Activated T-cell treated with anti-CD3 and anti-CD28 coated beads for 4 hours (primary cell): Measurements from ENCODE around the gene FAM200C.
A peak's percentile ranks its signal among the peaks of the same experiment; 100 is the strongest.
"Not testable (repeated sequence)": the region's sequence is repeated elsewhere in the genome, so short reads cannot be mapped to it uniquely, and the experiment has no call there.

Experiments used
- DNase-seq: peaks from one replicate; pipeline ENCODE4 v3.0.0-alpha.2; 2020

The FAM200C gene

GRCh38 chr5:160399402-160400353 is at the start of gene FAM200C:
Gene FAM200C (minus strand): TSS chr5:160400054. CDS start chr5:160395490, 4,564 bp downstream.
- DNase-seq, result peak; percentile 30

GRCh38 chr5:160449458-160449857 is 49.6 kb upstream of the FAM200C start:
- no peak for DNase-seq

- no peak for DNase-seq
Observed at GRCh38 chr5:160448886-160449285, 49.0 kb upstream of the FAM200C start.

DNA sequence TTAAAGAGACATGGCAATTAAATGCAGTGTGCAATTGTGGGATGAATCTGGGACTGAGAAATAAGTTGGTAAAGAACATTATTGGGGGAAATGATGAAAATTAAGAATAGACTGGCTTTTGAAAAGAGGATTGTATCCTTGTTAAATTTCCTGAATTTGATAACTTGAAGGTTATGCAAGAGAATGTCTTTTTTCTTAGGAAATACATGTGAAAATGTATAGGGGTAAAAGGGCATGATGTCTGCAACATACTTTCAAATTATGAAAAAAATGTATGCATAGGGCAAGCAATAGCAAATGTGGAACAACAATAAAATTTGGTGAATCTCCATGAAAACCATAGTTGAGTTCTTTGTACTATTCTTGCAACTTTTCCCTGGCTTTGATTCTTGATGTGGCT is 45.9 kb upstream of the FAM200C start:
- no peak for DNase-seq

GRCh38 chr5:160445132-160445531 is 45.3 kb upstream of the FAM200C start:
- no peak for DNase-seq

- DNase-seq, result no peak
Observed at GRCh38 chr5:160444407-160444806, 44.6 kb upstream of the FAM200C start.

- DNase-seq, result no peak
Observed at GRCh38 chr5:160442824-160443431, 43.1 kb upstream of the FAM200C start.

GRCh38 chr5:160441311-160441781 is 41.5 kb upstream of the FAM200C start:
- no peak for DNase-seq

DNA sequence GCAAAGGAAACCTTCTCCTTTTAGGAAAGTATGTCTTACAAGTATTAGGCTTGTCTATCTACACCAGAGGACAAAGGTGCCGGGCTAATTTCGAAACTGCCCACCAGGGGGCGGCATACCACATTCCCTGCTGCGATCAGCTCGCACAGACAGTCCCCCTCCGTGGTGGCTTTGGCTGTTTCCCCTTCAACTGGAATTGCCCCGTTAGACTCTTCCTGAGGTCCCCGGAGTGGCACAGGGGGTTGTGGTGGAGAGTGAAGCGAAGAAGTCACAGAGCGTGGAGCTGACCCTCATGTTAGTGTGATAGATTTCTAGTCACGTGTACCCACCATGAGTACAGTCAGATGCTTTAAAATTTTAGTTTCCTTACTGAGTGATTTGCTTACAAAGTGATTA is 39.3 kb upstream of the FAM200C start:
- DNase-seq, result peak; percentile 93

DNA sequence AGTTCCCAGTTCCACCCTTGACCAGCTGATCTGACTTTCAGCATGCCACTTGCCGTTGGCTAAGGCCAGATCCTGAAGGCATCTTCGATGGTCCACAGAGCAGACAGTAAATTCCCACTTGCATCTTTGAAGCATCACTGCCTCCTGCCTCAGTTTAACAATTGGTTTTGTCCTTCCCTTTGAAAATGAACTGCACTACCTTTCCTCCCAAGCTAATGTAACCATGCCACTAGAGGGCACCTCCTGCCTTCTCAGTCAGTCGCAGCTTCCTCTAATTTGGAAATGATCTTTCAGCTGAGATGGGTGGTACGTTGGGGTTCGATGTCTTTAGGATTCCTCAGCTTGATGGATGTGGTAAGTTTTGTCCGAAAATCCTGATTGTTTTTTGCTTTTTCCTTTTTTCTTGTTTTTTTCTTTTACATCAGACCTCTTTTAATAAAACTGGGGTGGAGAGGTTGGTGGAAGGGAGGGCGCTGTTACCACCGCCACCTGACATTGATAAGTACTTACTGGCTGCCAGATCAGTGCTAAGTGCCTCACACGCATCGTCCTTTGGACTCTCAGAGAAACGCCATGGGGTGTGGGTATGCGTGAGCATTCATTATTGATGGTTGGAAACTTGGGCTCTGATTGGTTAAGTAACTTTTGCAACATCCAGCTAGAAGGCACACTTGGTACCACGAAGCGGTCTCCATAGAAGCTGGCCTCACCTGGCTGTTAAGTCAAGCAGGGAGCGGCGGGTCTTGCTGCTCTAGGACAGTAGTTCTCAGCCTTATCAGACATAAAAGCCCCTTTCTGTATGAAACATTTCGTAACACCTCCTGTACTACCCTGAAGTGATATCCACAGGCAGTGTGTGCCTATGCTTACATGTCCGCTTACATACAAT is 38.7 kb upstream of the FAM200C start:
- peak; percentile 48 for DNase-seq

DNA sequence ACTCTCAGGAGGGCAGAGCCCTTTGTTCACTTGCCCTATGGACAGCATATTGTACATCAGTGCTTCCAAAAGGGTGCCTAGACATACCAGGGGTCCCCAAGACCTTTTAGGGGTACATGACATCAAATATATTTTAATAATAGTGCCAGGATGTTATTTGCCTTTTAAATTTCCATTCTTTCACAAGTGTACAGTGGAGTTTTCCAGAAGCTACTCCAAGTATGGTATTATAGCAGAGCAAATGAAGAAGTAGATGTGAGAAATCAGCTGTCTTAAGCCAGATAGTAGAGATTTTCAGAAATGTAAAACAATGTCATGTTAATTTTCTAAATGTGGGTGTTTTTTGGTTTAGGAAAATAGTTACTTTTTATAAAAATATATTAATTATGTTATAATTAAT is 37.4 kb upstream of the FAM200C start:
- no peak for DNase-seq

DNA sequence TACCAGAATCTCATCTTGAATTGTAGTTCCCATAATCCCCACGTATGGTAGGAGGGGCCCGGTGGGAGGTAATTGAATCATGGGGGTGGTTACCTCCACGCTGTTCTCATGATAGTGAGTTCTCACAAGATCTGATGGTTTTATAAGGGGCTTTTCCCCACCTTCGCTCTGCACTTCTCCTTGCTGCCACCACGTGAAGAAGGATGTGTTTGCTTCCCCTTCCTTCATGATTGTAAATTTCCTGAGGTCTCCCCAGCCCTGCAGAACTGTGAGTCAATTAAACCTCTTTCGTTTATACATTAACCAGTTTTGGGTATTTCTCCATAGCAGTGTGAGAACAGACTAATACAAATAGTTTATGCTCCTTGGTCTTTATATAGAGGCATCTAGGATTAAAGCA is 36.8 kb upstream of the FAM200C start:
- not testable (repeated sequence) for DNase-seq

- no peak for DNase-seq
Observed at GRCh38 chr5:160436017-160436416, 36.2 kb upstream of the FAM200C start.

DNA sequence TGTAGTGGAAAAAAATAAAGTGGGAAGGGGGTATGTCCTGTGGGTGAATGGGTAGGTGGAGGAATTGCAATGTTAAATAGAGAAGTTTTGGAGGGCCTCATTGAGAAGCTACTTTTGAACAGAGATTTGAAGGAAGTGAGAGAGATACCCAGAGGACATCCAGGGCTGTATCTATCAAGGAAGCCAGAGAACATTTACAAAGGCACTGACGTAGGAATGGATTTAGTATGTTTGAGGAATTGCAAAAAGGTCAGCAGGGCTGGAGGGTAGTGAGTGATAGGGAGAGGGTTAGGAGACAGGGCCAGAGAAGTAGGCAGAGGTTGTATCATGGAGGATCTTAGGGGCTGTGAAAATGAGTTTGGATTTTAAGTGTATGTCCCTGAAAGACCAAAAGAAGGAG is 35.7 kb upstream of the FAM200C start:
- no peak for DNase-seq

GRCh38 chr5:160434022-160434531 is 34.2 kb upstream of the FAM200C start:
- no peak for DNase-seq

DNA sequence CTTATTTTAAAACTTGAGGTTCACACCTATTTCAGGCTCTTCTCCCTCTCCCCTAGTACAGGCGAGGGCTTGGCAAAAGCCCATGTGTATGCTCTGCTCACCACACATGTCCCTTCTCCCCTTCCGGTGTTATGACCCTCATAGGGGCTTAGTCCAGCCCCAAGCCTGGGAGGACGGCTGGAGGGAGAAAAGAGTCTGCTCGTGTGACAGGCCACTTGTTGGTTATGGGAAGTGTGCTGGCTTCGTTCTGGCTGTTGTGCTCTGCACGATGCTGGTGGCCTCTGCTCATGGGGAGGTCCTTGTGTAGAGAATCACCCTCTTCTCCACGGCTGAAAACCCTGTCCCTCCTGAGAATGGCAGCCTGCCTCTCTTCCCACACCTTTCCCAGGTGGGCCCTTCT is 32.9 kb upstream of the FAM200C start:
- DNase-seq, result no peak

DNA sequence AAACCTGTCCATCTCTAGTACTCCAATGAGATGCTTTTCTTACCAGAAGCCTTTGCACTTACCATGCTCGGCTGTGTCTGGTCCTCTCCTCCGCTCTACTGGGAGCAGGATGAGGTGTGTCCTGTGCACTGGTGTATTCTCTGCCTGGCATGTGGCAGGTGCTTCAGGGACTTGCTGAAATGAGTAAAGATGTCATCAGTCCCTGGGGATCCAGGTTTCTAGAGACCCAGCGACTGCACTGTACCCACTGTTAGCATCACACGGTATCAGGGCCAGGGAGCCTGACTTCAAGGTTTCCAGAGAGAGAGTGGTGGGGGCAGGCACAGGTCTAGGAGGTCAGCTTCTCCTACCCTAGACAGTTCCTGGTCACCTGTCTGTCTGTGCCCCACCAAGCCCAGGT is 32.3 kb upstream of the FAM200C start:
- DNase-seq, result no peak

GRCh38 chr5:160427607-160428006 is 27.8 kb upstream of the FAM200C start:
- DNase-seq, result no peak

- DNase-seq, result no peak
Observed at GRCh38 chr5:160423099-160423498, 23.2 kb upstream of the FAM200C start.

DNA sequence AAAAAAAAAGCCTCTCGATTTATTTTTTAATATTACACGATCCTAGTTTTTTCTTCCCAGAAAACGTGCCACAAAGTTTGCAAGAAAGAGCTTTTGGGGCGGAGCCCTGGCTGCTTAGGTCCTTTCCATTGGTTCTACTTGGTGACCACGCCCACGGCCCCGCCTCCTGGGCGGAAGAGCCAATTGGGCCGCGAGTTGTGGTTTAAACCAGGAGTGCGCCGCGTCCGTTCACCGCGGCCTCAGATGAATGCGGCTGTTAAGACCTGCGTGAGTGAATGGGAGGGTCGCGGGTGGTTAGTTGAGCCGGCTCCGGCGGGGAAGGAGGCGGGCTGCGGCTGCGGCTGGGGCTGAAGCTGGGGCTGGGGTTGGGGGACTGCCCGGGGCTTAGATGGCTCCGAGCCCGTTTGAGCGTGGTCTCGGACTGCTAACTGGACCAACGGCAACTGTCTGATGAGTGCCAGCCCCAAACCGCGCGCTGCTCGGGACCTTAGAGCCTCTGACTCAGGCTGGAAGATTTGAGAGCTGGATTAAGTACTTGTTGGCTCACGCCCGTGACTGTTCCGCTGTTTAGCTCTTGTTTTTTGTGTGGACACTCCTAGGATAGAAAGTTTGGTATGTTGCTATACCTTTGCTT is 21.9 kb upstream of the FAM200C start, which contains the start of gene PTTG1:
TSS of gene PTTG1 (plus strand) at position 231 of the 634 bp plus-strand sequence. CDS start 458 bp downstream, outside the sequence.
- peak; percentile 86 for DNase-seq

DNA sequence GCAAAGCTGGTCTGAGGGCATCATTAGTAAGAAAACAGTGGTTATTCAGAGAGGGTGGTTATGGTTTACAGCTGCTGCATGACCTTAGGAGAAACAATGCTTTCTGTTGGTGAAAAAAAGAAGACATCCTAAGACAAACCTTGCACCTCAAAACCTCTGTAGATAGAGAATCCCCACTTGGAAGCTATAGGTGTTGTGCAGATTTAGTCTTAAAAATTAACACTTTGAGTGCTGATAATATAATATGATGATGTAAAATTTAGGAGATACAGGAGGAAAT is 20.4 kb upstream of the FAM200C start:
- no peak for DNase-seq
